WTC11 (cell line): ENCODE data around the gene UGT1A8. TPM values are rescaled to one million over a fixed set of nuclear protein-coding genes. Genes with fewer than 3 reads are reported as not detected.

Experiments used
- ATAC-seq: fragments of 200-7000 bp; cut with Tn5 transposase; 2 replicates; pipeline ENCODE4 v1.10.0; 2021; ENCODE audit warnings: mild to moderate bottlenecking, moderate library complexity
- CTCF ChIA-PET: fragments of 300-600 bp; sonication (Branson Sonifier 250); formaldehyde crosslinking; loops from one replicate; lab custom pipeline; 2021; ENCODE audit warnings: antibody characterized with exemption; lab: Charles Lee
- POLR2A ChIA-PET: fragments of 350-600 bp; sonication (Branson Sonifier 250); formaldehyde crosslinking; loops from one replicate; lab custom pipeline; 2021; ENCODE audit warnings: antibody characterized with exemption; lab: Charles Lee
- DNase-seq: peaks from one replicate; pipeline ENCODE4 v3.0.0; 2021; ENCODE audit warnings: low spot score
- H3K27ac Mint-ChIP-seq: 2 replicates; pipeline ENCODE4 v1.8.0; 2021; ENCODE audit warnings: mixed read lengths
- H3K27me3 Mint-ChIP-seq: 2 replicates; pipeline ENCODE4 v1.8.0; 2021; ENCODE audit warnings: low read depth, mild to moderate bottlenecking, moderate library complexity, mixed read lengths
- H3K36me3 Mint-ChIP-seq: 2 replicates; pipeline ENCODE4 v1.8.0; 2021; ENCODE audit warnings: mixed read lengths
- H3K4me1 Mint-ChIP-seq: 2 replicates; pipeline ENCODE4 v1.8.0; 2022; ENCODE audit warnings: mixed read lengths
- H3K4me3 Mint-ChIP-seq: 2 replicates; pipeline ENCODE4 v1.8.0; 2021; ENCODE audit warnings: mild to moderate bottlenecking, moderate library complexity, mixed read lengths
- H3K9me3 Mint-ChIP-seq: 2 replicates; pipeline ENCODE4 v1.8.0; 2021; ENCODE audit warnings: mixed read lengths
- GABPB1 ChIP-seq: sonication (generic); formaldehyde crosslinking; IDR thresholded peaks from 2 replicates; pipeline ENCODE4 v1.8.1; 2023; ENCODE audit warnings: mild to moderate bottlenecking, missing genetic modification reagents
- GRHL2 ChIP-seq: fragments of 250-450 bp; sonication (Bioruptor Pico); IDR thresholded peaks from 2 replicates; pipeline ENCODE4 v1.8.0; 2022; ENCODE audit warnings: mild to moderate bottlenecking, moderate library complexity; ENCODE audit not compliant: insufficient replicate concordance, severe bottlenecking
- KAT7 ChIP-seq: sonication (generic); formaldehyde crosslinking; IDR thresholded peaks from 2 replicates; pipeline ENCODE4 v1.8.1; 2023; ENCODE audit warnings: missing genetic modification reagents, mild to moderate bottlenecking, borderline replicate concordance
- NR1H2 ChIP-seq: sonication (generic); formaldehyde crosslinking; IDR thresholded peaks from 2 replicates; pipeline ENCODE4 v1.9.0; 2021; ENCODE audit warnings: mild to moderate bottlenecking, moderate library complexity, missing genetic modification reagents
- NR2C2 ChIP-seq: sonication (generic); formaldehyde crosslinking; IDR thresholded peaks from 2 replicates; pipeline ENCODE4 v1.8.0; 2022; ENCODE audit warnings: mild to moderate bottlenecking, missing genetic modification reagents
- OVOL2 ChIP-seq: fragments of 250-450 bp; sonication (Bioruptor Pico); IDR thresholded peaks from 2 replicates; pipeline ENCODE4 v1.9.0; 2021; ENCODE audit warnings: mild to moderate bottlenecking, borderline replicate concordance
- RELA ChIP-seq: sonication (generic); formaldehyde crosslinking; IDR thresholded peaks from 2 replicates; pipeline ENCODE4 v1.8.1; 2022; ENCODE audit warnings: missing genetic modification reagents, mild to moderate bottlenecking, borderline replicate concordance
- ZNF219 ChIP-seq: sonication (generic); formaldehyde crosslinking; IDR thresholded peaks from 2 replicates; pipeline ENCODE4 v1.8.0; 2023; ENCODE audit warnings: missing genetic modification reagents, mild to moderate bottlenecking, borderline replicate concordance
- ZNF232 ChIP-seq: sonication (generic); formaldehyde crosslinking; IDR thresholded peaks from 2 replicates; pipeline ENCODE4 v1.8.0; 2022; ENCODE audit warnings: mild to moderate bottlenecking, missing genetic modification reagents
- ZNF317 ChIP-seq: sonication (generic); formaldehyde crosslinking; IDR thresholded peaks from 2 replicates; pipeline ENCODE4 v1.8.1; 2023; ENCODE audit warnings: low read depth, mild to moderate bottlenecking, moderate library complexity, missing genetic modification reagents, borderline replicate concordance
- total RNA-seq: library from RNA; stranded (reverse); gene quantifications from 3 replicates; pipeline ENCODE4 v1.2.3, GENCODE V29; 2021
- TF ChIP-seq, protein P1 (sequence below): fragments of 250-450 bp; sonication (Bioruptor Pico); IDR thresholded peaks from 2 replicates; pipeline ENCODE4 v2.1.2; 2022; ENCODE audit warnings: mild to moderate bottlenecking, moderate library complexity
- TF ChIP-seq, protein P2 (sequence below): sonication (generic); formaldehyde crosslinking; IDR thresholded peaks from 2 replicates; pipeline ENCODE4 v1.8.1; 2022; ENCODE audit warnings: mild to moderate bottlenecking, missing genetic modification reagents, moderate library complexity, borderline replicate concordance
- TF ChIP-seq, protein P3 (sequence below): sonication (generic); formaldehyde crosslinking; IDR thresholded peaks from 2 replicates; pipeline ENCODE4 v1.8.1; 2023; ENCODE audit warnings: mild to moderate bottlenecking, missing genetic modification reagents, borderline replicate concordance
- TF ChIP-seq, protein P4 (sequence below): sonication (generic); formaldehyde crosslinking; IDR thresholded peaks from 2 replicates; pipeline ENCODE4 v1.8.0; 2022; ENCODE audit warnings: missing genetic modification reagents
- TF ChIP-seq, protein P5 (sequence below): sonication (generic); formaldehyde crosslinking; IDR thresholded peaks from 2 replicates; pipeline ENCODE4 v1.8.0; 2022; ENCODE audit warnings: mild to moderate bottlenecking, missing genetic modification reagents
- TF ChIP-seq, protein P6 (sequence below): fragments of 250-450 bp; sonication (Bioruptor Pico); IDR thresholded peaks from 2 replicates; pipeline ENCODE4 v1.9.0; 2021; ENCODE audit warnings: mild to moderate bottlenecking
- TF ChIP-seq, protein P7 (sequence below): sonication (generic); formaldehyde crosslinking; IDR thresholded peaks from 2 replicates; pipeline ENCODE4 v1.8.1; 2023; ENCODE audit warnings: mild to moderate bottlenecking, missing genetic modification reagents

Gene UGT1A8
- total RNA-seq, 1 experiment from 2014 or later = 0.13 TPM

DNA sequence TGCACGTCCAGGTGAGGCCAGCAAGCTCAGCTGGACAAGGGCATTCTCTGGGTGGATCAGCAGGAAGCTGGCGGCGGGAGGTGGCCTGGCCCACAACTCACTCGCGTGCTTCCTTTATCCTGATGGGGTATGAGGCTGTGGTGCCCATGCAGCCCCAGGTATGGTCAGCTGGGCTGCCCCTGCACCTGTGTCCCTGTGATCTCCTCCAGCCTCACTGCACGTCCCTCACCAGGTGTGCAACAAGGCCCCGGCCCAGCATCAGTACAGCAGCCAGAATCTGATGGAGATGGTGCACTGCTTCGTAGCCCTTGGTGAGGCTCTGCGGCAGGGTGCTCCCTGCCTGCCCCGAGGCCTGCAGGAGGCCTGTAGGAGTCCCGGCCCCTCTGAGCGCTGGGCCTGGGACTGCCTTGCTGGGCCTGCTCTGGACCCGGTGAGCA lies 178.3 kb downstream of the UGT1A8 start:
- no peak overlapping the region for H3K27ac Mint-ChIP-seq
- ATAC-seq (no peak), DNase-seq (no peak)
- no peak overlapping the region for H3K4me3 Mint-ChIP-seq
- TF ChIP-seq, protein P1, sequence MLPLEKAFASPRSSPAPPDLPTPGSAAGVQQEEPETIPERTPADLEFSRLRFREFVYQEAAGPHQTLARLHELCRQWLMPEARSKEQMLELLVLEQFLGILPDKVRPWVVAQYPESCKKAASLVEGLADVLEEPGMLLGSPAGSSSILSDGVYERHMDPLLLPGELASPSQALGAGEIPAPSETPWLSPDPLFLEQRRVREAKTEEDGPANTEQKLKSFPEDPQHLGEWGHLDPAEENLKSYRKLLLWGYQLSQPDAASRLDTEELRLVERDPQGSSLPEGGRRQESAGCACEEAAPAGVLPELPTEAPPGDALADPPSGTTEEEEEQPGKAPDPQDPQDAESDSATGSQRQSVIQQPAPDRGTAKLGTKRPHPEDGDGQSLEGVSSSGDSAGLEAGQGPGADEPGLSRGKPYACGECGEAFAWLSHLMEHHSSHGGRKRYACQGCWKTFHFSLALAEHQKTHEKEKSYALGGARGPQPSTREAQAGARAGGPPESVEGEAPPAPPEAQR (CRISPR knock-in tag) = no peak
- no peak for TF ChIP-seq GABPB1 (CRISPR knock-in tag)
- no peak for TF ChIP-seq NR2C2 (CRISPR knock-in tag)
- no peak for TF ChIP-seq RELA (CRISPR knock-in tag)
- TF ChIP-seq, protein P2, sequence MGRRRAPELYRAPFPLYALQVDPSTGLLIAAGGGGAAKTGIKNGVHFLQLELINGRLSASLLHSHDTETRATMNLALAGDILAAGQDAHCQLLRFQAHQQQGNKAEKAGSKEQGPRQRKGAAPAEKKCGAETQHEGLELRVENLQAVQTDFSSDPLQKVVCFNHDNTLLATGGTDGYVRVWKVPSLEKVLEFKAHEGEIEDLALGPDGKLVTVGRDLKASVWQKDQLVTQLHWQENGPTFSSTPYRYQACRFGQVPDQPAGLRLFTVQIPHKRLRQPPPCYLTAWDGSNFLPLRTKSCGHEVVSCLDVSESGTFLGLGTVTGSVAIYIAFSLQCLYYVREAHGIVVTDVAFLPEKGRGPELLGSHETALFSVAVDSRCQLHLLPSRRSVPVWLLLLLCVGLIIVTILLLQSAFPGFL (CRISPR knock-in tag) = no peak
- TF ChIP-seq, protein P3, sequence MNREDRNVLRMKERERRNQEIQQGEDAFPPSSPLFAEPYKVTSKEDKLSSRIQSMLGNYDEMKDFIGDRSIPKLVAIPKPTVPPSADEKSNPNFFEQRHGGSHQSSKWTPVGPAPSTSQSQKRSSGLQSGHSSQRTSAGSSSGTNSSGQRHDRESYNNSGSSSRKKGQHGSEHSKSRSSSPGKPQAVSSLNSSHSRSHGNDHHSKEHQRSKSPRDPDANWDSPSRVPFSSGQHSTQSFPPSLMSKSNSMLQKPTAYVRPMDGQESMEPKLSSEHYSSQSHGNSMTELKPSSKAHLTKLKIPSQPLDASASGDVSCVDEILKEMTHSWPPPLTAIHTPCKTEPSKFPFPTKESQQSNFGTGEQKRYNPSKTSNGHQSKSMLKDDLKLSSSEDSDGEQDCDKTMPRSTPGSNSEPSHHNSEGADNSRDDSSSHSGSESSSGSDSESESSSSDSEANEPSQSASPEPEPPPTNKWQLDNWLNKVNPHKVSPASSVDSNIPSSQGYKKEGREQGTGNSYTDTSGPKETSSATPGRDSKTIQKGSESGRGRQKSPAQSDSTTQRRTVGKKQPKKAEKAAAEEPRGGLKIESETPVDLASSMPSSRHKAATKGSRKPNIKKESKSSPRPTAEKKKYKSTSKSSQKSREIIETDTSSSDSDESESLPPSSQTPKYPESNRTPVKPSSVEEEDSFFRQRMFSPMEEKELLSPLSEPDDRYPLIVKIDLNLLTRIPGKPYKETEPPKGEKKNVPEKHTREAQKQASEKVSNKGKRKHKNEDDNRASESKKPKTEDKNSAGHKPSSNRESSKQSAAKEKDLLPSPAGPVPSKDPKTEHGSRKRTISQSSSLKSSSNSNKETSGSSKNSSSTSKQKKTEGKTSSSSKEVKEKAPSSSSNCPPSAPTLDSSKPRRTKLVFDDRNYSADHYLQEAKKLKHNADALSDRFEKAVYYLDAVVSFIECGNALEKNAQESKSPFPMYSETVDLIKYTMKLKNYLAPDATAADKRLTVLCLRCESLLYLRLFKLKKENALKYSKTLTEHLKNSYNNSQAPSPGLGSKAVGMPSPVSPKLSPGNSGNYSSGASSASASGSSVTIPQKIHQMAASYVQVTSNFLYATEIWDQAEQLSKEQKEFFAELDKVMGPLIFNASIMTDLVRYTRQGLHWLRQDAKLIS (CRISPR knock-in tag) = no peak
- no peak for TF ChIP-seq KAT7 (CRISPR knock-in tag)
- TF ChIP-seq ZNF317 (CRISPR knock-in tag) = no peak
- TF ChIP-seq, protein P4, sequence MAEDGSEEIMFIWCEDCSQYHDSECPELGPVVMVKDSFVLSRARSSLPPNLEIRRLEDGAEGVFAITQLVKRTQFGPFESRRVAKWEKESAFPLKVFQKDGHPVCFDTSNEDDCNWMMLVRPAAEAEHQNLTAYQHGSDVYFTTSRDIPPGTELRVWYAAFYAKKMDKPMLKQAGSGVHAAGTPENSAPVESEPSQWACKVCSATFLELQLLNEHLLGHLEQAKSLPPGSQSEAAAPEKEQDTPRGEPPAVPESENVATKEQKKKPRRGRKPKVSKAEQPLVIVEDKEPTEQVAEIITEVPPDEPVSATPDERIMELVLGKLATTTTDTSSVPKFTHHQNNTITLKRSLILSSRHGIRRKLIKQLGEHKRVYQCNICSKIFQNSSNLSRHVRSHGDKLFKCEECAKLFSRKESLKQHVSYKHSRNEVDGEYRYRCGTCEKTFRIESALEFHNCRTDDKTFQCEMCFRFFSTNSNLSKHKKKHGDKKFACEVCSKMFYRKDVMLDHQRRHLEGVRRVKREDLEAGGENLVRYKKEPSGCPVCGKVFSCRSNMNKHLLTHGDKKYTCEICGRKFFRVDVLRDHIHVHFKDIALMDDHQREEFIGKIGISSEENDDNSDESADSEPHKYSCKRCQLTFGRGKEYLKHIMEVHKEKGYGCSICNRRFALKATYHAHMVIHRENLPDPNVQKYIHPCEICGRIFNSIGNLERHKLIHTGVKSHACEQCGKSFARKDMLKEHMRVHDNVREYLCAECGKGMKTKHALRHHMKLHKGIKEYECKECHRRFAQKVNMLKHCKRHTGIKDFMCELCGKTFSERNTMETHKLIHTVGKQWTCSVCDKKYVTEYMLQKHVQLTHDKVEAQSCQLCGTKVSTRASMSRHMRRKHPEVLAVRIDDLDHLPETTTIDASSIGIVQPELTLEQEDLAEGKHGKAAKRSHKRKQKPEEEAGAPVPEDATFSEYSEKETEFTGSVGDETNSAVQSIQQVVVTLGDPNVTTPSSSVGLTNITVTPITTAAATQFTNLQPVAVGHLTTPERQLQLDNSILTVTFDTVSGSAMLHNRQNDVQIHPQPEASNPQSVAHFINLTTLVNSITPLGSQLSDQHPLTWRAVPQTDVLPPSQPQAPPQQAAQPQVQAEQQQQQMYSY (CRISPR knock-in tag) = no peak
- no peak for TF ChIP-seq ZNF219 (CRISPR knock-in tag)
- TF ChIP-seq, protein P5, sequence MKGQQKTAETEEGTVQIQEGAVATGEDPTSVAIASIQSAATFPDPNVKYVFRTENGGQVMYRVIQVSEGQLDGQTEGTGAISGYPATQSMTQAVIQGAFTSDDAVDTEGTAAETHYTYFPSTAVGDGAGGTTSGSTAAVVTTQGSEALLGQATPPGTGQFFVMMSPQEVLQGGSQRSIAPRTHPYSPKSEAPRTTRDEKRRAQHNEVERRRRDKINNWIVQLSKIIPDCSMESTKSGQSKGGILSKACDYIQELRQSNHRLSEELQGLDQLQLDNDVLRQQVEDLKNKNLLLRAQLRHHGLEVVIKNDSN (CRISPR knock-in tag) = no peak
- TF ChIP-seq, protein P6, sequence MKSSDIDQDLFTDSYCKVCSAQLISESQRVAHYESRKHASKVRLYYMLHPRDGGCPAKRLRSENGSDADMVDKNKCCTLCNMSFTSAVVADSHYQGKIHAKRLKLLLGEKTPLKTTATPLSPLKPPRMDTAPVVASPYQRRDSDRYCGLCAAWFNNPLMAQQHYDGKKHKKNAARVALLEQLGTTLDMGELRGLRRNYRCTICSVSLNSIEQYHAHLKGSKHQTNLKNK (CRISPR knock-in tag) = no peak
- TF ChIP-seq GRHL2 (CRISPR knock-in tag) = no peak
- no peak for TF ChIP-seq ZNF232 (CRISPR knock-in tag)
- no peak for TF ChIP-seq NR1H2 (CRISPR knock-in tag)
- TF ChIP-seq, protein P7, sequence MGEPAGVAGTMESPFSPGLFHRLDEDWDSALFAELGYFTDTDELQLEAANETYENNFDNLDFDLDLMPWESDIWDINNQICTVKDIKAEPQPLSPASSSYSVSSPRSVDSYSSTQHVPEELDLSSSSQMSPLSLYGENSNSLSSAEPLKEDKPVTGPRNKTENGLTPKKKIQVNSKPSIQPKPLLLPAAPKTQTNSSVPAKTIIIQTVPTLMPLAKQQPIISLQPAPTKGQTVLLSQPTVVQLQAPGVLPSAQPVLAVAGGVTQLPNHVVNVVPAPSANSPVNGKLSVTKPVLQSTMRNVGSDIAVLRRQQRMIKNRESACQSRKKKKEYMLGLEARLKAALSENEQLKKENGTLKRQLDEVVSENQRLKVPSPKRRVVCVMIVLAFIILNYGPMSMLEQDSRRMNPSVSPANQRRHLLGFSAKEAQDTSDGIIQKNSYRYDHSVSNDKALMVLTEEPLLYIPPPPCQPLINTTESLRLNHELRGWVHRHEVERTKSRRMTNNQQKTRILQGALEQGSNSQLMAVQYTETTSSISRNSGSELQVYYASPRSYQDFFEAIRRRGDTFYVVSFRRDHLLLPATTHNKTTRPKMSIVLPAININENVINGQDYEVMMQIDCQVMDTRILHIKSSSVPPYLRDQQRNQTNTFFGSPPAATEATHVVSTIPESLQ = no peak
- TF ChIP-seq OVOL2 (CRISPR knock-in tag) = no peak
- CTCF ChIA-PET = interaction anchor here (1.2 kb wide), 1 partner anchor 352 kb away, joined by 4 read pairs; no protein-coding TSS in a partner anchor
- no peaks in the 10 kb centered on the region; the same call in 1 of the 2 replicates for H3K27me3 Mint-ChIP-seq
- no peaks in the 10 kb centered on the region for H3K4me1 Mint-ChIP-seq
- POLR2A ChIA-PET = no interaction called here
- H3K36me3 Mint-ChIP-seq = no peaks in the 10 kb centered on the region
- peaks cover 6% of the 10 kb centered on the region for H3K9me3 Mint-ChIP-seq
